ENCODE data around the gene NAT10.

Gene NAT10

DNA sequence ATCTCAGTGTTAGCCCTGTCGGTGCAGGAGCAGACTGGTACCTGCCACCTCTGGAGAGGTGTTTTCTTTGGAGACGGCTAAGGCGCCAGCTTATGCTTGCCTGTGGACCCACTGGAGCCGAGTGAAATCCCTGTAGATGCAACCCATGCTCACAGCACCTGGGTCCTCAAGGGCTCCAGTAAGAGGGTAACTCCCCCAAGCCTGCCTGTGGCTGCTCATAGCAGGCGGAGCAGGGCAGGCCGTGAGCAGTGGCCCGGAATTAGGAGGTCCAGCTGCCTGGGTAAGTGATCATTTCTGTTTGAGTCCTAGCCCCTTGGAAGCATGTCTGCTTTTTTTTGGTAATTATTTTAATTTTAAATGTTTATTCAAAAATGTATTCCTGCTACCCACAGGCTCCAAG is 43.8 kb downstream of the NAT10 start:
- no peak for DNase-seq (ENCODE audit: low read depth in 2 of 2)

GRCh38 chr11:34149786-34150185 is 44.4 kb downstream of the NAT10 start:
- no peak for DNase-seq (ENCODE audit: low read depth in 2 of 2)

DNA sequence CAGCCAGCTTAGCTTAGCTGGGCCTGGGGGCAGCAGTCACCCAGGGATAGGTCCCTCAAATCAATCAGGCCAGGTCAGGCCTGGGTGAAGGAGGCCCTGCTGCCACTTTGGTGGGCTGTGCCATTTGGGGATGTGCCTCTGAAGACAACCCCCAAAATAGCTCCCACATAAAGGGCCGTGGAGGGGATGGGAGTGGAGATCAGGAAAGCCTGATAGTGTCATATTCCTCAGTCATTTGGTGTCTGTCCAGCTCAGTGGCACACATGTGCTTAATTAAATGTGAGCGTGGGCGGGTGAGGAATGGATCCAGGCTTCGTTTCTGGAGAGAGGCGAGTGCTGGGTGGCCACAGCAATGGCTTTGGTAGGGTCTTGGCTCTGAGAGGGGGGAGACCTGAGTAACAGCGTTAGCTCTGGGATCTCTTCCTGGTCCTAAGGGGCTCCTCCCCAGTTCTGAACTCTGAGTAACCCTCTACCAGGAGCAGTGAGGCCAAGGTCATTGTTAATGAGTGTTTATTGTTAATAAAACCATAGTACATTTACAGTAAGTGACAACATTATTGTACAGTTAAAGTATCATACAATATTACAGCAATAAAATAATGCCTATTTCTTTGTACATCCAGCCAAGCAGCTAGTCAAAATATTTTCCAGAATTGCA is 45.2 kb downstream of the NAT10 start:
- DNase-seq (ENCODE audit: low read depth in 2 of 2): no peak

- DNase-seq (ENCODE audit: low read depth in 2 of 2): no peak
Observed at GRCh38 chr11:34151166-34151565, 45.7 kb downstream of the NAT10 start.

GRCh38 chr11:34151916-34152845 is 46.8 kb downstream of the NAT10 start:
- no peak for DNase-seq (ENCODE audit: low read depth in 2 of 2)

DNA sequence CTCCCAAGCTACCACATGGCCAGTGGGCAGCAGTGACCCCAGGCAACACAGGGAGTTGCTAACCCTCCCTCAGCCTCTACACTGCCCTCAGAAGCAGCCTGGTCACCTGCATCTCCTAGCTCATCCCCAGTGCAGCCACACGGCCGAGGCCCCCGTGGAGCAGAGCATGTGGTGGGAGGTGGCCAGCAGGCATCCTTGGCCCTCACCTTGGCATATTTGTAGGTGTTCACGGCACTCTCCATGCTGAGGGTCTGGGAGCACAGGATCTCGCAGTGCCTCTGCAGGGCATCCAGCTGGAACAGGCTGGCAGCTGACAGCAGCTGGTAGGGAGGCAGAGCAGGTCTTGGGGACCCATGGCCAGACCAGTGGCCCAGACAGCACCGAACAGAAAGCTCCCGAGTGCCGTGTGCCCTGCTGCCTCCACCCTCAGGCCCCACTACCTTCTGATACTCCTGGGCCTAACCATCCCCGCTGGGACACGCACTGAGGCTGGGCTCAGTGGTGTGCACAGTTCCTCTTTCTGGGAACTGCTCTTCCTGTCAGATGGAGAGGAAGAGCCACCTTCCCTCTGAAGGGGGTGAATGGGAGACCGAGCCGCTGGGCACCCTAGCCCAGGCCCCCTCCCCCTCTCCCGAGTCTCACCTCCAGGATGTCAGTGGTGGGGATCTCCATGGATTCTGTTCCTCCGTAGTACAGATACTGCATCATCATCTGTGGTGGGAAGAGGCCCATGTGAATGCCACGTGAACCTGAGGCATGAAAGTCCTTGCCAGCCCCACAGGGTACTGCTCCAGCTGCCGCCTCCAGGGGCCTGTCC is 48.8 kb downstream of the NAT10 start:
- no peak for DNase-seq (ENCODE audit: low read depth in 2 of 2)

- no peak for DNase-seq (ENCODE audit: low read depth in 2 of 2)
Observed at GRCh38 chr11:34155057-34155756, 49.8 kb downstream of the NAT10 start.

DNA sequence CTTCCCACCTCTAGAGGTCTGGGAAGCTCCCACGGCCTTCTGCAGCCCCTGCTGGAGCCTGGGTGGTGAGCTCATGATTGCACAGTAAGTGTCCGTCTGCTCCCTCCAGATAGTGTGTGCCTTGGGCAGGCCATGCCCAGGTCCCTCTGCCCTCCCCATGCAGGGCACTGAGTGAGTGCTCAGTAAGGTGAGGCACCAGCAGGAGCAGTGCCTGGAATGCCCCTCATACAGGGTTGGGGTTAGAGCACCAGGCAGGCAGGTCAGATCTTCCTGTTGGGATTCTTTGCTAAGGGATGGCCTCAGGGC is 50.3 kb downstream of the NAT10 start:
- no peak for DNase-seq (ENCODE audit: low read depth in 2 of 2)

DNA sequence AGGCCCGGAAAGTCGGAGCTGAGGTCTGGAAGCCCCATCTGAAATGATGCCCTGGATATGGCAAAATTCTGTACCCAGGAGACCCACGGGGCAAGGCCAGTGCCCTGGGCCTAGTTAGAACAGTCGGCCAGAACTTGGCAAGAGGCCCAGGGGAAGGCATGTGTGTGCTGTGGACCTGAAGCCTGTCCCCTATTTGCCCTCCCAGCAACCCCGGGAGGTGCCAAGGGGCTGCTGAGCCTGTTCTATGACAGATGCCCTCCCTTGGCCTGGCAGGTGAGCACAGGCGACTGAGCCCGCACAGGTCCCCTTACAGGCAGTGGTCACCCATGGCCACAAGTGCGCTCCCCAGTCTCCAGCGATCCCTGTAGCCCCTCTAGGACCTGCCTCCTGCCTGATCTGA is 51.7 kb downstream of the NAT10 start:
- no peak for DNase-seq (ENCODE audit: low read depth in 2 of 2)

DNA sequence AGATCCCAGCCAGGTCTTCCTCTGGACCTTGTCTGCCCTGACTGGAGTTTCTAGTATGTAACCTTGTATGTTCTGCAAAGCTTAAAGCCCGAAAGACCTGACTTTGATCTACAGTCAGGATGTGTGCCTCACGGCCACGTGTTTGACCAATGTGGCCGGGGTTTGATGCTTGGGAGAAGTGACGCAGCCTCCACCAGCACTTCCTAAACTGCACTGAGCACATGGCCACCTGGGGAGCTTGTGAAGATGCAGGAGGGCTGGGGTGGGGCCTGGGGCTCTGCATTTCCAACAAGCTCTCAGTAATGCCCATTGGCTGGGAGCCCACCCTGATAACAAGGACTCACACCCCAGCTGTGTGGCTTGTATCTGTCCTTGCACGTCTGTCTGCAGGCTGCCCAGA is 53.2 kb downstream of the NAT10 start:
- no peak for DNase-seq (ENCODE audit: low read depth in 2 of 2)

DNA sequence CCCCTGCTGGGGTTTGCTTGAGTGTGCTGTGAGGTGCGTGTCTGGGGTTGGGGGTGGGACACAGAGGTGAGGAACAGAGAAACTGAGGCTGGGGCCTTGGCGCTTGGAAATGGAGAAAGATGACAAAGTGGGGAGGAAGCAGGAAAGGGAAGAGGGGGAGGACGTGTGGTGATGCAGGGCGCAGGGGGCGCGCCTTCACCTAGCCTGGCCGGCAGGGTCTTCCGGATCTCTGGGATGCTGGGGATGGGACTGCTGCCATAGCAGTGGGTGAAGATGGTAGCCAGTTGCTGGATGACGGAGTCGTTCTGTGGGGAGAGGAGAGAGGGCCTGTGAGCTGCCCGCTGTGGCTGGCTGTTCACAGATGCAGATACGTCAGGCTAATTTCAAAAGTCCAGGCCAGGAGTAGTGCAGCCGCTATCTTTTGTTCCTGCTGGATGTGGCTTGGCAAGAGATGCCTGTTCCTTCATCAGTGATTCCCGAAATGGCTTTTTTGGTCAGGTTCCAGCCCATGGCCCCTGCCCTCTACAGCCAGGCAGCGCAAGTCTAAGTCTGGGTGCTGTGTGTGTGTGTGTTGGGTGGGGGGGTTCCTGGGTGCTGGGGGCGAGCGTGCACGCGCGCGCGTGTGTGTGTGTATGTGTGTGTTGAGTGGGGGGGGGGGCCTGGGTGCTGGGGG is 54.8 kb downstream of the NAT10 start:
- DNase-seq (ENCODE audit: low read depth in 2 of 2): no peak

DNA sequence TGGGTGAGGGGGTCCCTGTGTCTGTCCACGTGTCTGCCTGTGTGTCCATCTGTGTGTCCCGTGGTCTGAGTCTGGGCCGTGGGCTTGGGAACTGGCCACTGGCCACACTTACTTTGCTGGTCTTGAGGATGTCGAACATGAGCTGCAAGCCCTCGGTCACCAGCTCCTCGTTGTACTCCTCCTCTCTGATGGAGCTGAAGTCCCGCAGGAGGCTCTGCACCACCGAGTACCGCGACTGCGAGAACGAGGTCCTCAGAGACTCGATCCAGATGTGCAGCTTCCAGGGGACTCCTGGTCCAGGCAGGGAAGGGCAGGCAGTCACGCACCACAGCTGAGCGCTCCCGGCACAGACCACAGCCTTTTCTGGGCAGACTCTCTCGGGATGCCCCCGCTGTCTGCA is 55.4 kb downstream of the NAT10 start:
- DNase-seq (ENCODE audit: low read depth in 2 of 2): no peak

GRCh38 chr11:34161361-34161760 is 55.9 kb downstream of the NAT10 start:
- no peak for DNase-seq (ENCODE audit: low read depth in 2 of 2)

DNA sequence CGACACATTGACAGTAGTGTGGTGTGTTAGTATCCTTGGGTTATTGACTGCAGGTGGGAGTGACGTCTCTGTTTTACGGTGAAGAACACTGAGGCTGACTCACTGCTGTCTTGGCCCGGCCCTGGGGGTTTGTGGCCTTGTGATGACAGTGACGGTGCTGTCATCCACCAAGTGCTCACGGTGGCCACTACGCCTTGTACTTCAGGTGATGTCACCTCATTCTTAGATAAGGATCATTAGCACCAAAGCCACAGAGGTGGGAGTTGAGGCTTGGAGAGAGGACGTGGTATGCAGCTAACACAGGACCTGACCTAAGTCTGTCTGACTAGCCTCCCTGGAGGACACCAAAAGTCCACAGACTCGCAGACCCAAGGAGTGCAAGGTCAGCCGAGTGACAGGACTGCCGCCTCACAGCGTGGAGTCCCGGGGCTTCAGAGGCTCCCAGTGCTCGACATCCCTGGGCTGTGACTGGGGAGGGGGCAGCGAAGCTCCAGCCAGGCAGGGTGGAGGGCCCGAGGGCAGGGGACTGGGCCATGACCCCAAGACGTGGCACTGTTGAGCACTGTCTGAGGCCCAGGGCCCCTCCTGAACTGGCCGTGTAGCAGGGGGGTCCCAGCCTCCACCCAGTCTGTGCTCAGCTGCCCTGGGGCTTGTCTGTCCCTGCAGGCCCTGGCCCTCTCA is 56.5 kb downstream of the NAT10 start:
- peak; percentile 5 to 18 for DNase-seq (ENCODE audit: low read depth in 2 of 2)

DNA sequence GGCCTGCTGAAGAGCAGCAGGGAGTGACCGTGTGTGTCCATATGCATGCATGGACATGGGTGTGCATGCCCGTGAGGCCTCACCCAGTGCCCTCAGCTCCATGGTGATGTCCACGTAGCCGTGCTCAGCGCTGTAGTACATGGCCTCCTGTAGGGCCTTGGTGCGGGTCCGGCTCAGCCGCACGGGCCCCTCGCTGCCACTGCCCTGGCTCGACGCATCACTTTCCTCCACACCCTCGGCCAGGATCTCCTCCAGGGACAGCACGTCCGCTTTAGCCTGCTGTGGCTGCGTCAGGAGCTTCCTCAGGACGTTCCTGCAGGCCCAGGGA is 57.0 kb downstream of the NAT10 start:
- no peak for DNase-seq (ENCODE audit: low read depth in 2 of 2)

DNA sequence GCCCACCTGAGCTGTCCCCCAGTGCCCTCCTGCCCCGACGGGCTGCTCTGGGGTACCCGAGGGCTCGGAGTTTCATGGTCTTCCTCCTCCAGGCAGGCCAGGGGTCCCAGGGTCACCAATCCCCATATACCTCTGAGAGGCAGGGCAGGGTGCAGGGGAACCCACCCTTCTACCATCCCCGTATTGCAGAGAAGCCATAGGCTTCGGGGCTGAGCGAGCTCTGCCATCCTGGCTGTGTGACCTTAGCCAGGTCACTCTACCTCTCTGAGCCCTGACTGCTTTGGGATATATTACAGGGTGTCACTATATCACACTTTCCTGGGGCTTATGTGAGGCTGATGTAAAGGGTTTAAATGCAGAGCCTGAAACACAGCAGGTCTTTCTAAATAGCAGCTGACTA is 57.4 kb downstream of the NAT10 start:
- no peak for DNase-seq (ENCODE audit: low read depth in 2 of 2)

DNA sequence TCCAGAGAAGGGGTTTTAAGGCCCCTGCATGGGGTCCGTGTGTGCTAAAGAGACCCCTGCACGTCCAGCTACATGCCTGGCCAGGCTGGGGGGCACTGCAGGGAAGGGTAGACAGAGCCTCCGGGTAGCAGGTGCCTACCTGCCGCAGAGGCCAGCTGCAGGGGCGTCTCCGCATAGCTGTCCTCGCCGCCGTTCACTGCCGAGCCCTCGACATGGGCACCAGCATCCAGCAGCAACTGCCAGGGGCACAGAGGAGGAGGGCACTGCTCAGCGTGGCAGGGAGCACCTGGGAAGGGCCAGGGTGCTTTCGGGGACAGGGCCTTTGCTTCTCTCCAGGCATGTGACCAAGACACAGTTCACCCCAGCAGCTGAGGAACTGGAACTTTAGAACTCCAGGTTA is 59.7 kb downstream of the NAT10 start:
- DNase-seq (ENCODE audit: low read depth in 2 of 2): no peak

DNA sequence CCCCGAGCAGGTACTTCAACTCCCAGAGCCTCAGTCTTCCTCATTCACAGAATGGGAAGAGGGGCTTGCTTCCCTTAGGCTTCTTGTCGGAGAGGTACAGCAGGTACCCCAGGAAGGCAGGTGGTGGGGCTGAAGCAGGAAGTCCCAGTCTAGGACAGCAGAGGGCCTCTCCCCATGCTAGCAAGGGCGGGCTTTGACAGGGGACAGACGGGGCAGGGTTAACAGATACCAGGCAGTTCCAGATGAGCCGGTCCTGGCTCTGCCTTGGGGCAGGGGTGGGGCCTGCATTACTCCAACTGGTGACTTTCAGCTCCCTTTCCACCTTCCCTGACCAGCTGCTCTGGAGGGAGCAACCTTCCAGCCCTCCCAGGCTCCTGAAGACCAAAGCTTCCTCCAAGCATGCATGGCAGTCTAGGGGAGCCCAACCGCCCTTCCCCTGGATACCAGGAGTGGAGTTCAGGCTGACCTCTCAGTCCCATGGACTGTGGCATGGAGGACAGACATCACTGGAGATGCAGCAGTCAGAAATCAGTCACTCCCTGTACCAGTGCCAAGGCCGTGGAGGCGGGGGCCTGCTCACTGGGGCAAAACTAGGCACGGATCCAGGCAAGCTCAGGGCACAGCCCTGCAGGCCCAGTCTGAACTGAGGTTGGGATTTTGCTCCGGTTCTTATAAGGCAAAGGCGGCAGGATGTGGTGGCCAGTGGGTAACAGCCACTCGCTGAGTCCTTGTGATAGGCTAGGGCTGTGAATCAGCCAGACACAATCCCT is 60.5 kb downstream of the NAT10 start:
- DNase-seq (ENCODE audit: low read depth in 2 of 2): no peak

DNA sequence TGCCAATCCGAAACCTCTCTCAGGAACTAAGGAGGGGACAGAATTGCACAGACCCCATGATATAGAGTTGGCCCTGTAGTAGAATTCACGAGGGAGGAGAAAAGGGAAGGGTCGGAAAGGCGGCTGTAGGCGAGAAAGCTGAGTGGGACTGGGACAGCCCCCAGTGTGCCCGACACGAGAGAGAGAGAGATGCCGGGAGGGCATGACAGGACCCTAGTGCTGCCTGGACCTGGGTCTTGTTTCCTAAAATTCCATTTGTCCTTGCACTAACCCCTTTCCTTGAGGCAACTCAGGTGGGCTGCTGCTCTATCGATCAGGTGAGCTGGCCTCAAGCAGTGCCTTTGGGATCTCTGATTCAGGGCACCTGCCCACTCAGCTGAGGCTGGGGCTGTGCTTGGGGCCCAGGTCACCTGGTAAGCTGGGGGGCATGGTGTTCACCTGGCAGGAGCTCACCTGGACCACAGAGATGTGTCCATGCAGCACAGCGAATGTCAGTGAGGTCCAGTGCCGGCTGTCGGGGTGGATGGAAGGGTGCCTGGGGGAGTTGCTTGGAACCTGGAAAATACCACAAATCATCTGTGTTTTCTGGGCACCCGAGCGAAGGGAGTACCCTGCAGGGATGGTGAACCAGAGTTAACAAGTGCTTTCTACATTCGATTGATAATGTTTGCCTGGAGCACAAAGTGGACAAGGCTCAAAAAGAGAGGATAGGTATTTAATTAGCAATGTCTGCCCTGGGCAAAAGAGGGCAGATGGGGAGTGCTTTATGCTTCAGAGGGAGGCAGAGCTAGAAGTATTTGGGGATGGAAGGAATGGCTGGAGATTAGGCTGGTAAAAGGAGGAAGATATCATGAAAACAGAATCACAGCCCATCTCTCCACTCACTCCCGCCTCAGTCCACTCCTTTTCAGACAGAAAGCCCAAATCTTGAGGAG is 61.6 kb downstream of the NAT10 start:
- DNase-seq (ENCODE audit: low read depth in 2 of 2): no peak

Data from stimulated activated CD8-positive, alpha-beta memory T cell treated with anti-CD3 and anti-CD28 coated beads, Interleukin-2, amount 100 ng/mL, for 1 hour (primary cell).